Hematopoietic multipotent progenitor cell treated with erythropoietin and hydrocortisone succinate and interleukin-3 and kit ligand, for 17 days (in vitro differentiated cells): ENCODE measurements around the gene ZMYND12.

Experiments
- DNase-seq: peaks from one replicate; pipeline ENCODE4 v3.0.0-alpha.2; 2015; ENCODE audit warnings: low spot score

ZMYND12 gene

GRCh38 chr1:42439940-42440339 is 15.9 kb downstream of the ZMYND12 start:
- no peak for DNase-seq

GRCh38 chr1:42434340-42434739 is 21.5 kb downstream of the ZMYND12 start:
- DNase-seq, result no peak

- DNase-seq, result no peak
Measured at GRCh38 chr1:42433369-42433768, 22.5 kb downstream of the ZMYND12 start.

GRCh38 chr1:42432714-42433113 is 23.1 kb downstream of the ZMYND12 start:
- no peak for DNase-seq

- no peak for DNase-seq
Measured at GRCh38 chr1:42431514-42431913, 24.3 kb downstream of the ZMYND12 start.

GRCh38 chr1:42430286-42431135 is 25.3 kb downstream of the ZMYND12 start:
- no peak for DNase-seq

- no peak for DNase-seq
Measured at GRCh38 chr1:42429603-42430002, 26.2 kb downstream of the ZMYND12 start.

- no peak for DNase-seq
Measured at GRCh38 chr1:42427240-42427639, 28.6 kb downstream of the ZMYND12 start.

GRCh38 chr1:42424201-42424600 is 31.6 kb downstream of the ZMYND12 start:
- DNase-seq, result no peak

GRCh38 chr1:42423681-42424080 is 32.1 kb downstream of the ZMYND12 start:
- no peak for DNase-seq

GRCh38 chr1:42422737-42423136 is 33.1 kb downstream of the ZMYND12 start:
- no peak for DNase-seq

- no peak for DNase-seq
Measured at GRCh38 chr1:42420911-42421585, 34.8 kb downstream of the ZMYND12 start.

GRCh38 chr1:42420121-42420520 is 35.7 kb downstream of the ZMYND12 start:
- DNase-seq, result no peak

- DNase-seq, result no peak
Measured at GRCh38 chr1:42419126-42419821, 36.5 kb downstream of the ZMYND12 start.

- no peak for DNase-seq
Measured at GRCh38 chr1:42418516-42418915, 37.3 kb downstream of the ZMYND12 start.

- no peak for DNase-seq
Measured at GRCh38 chr1:42417166-42417565, 38.7 kb downstream of the ZMYND12 start.

- DNase-seq, result no peak
Measured at GRCh38 chr1:42414551-42415496, 41.0 kb downstream of the ZMYND12 start.

- no peak for DNase-seq
Measured at GRCh38 chr1:42403880-42404400, 51.9 kb downstream of the ZMYND12 start.

GRCh38 chr1:42399315-42400100 is 56.3 kb downstream of the ZMYND12 start:
- no peak for DNase-seq

- no peak for DNase-seq
Measured at GRCh38 chr1:42392967-42393848, 62.6 kb downstream of the ZMYND12 start.
